Panc1 (cell line): Measurements from ENCODE around the gene FOCAD. TPM values are rescaled to one million over a fixed set of nuclear protein-coding genes. Genes with fewer than 3 reads are reported as not detected.

Experiments
- ATAC-seq: fragments of 200-7000 bp; cut with Tn5 transposase; 2 replicates; pipeline ENCODE4 v1.9.1; 2020; ENCODE audit warnings: mild to moderate bottlenecking, moderate library complexity
- BruUV-seq: library from RNA; stranded (reverse); fragments of 400-500 nt; replicated peaks from 2 replicates; lab custom pipeline; 2021; lab: Mats Ljungman, UMichigan
- CTCF ChIA-PET: fragments of 300-600 bp; sonication (Branson Sonifier 250); formaldehyde crosslinking; loops from one replicate; lab custom pipeline; 2022; ENCODE audit warnings: antibody characterized with exemption; lab: Charles Lee
- POLR2A ChIA-PET: fragments of 300-600 bp; sonication (Branson Sonifier 250); formaldehyde crosslinking; loops from one replicate; lab custom pipeline; 2022; ENCODE audit warnings: antibody characterized with exemption; lab: Charles Lee
- DNase-seq: peaks from one replicate; pipeline ENCODE4 v3.0.0-alpha.2; 2010; ENCODE audit warnings: low read depth, low spot score
- H3K27ac ChIP-seq: 2 replicates; pipeline ENCODE4 v1.5.1; 2011; ENCODE audit warnings: mild to moderate bottlenecking, low read length, inconsistent platforms
- H3K27me3 ChIP-seq: fragments of 200-500 bp; sonication (Bioruptor generic); 2 replicates; pipeline ENCODE4 v1.6.0; 2014; ENCODE audit warnings: low read length, inconsistent platforms; ENCODE audit not compliant: control insufficient read depth, insufficient read depth
- H3K36me3 ChIP-seq: fragments of 200-500 bp; sonication (Bioruptor generic); 2 replicates; pipeline ENCODE4 v1.5.1; 2014; ENCODE audit warnings: inconsistent platforms, mild to moderate bottlenecking, low read length, moderate library complexity; ENCODE audit not compliant: control insufficient read depth, insufficient read depth
- H3K4me1 ChIP-seq: 2 replicates; pipeline ENCODE4 v1.5.1; 2011; ENCODE audit warnings: inconsistent platforms, mild to moderate bottlenecking, low read length, moderate library complexity; ENCODE audit not compliant: control insufficient read depth, insufficient read depth
- H3K4me3 ChIP-seq, 2 experiments: 2 replicates each; pipeline ENCODE4 v1.5.1; 2011 to 2012; ENCODE audit warnings: low read depth in 2 of 2, low read length in 2 of 2, mild to moderate bottlenecking in 2 of 2, inconsistent platforms in 1 of 2, moderate library complexity in 1 of 2
- H3K9me3 ChIP-seq: fragments of 200-500 bp; sonication (Bioruptor generic); 2 replicates; pipeline ENCODE4 v1.5.1; 2014; ENCODE audit warnings: low read depth, mild to moderate bottlenecking, inconsistent platforms, low read length, moderate library complexity; ENCODE audit not compliant: control insufficient read depth, insufficient read depth
- POLR2AphosphoS5 ChIP-seq: IDR thresholded peaks from 2 replicates; pipeline ENCODE4 v1.6.1; 2012; ENCODE audit warnings: mild to moderate bottlenecking, low read depth, low read length, moderate library complexity
- SIN3A ChIP-seq: IDR thresholded peaks from 2 replicates; pipeline ENCODE4 v1.6.1; 2012; ENCODE audit warnings: low read depth, mild to moderate bottlenecking, low read length, moderate library complexity, borderline replicate concordance; ENCODE audit not compliant: insufficient read depth
- TCF7L2 ChIP-seq: IDR thresholded peaks from 2 replicates; pipeline ENCODE4 v1.6.1; 2011; ENCODE audit warnings: mild to moderate bottlenecking, low read depth, low read length, inconsistent platforms
- in situ Hi-C: cut with HindIII; loops from 2 replicates; pipeline ENCODE4 v1.10.0; 2016; ENCODE audit warnings: low sequenced_read_pairs, low pct_unique_long_range_greater_than_20kb
- intact Hi-C: fragments of 100-400 bp; cut with micrococcal nuclease; formaldehyde crosslinking; loops from one replicate; pipeline ENCODE4 v1.10.0; 2022; ENCODE audit not compliant: unreplicated experiment
- total RNA-seq: library from RNA; stranded (reverse); gene quantifications from one replicate; pipeline ENCODE4 v1.2.1, GENCODE V29; 2021; ENCODE audit not compliant: unreplicated experiment
- TF ChIP-seq, protein P1 (sequence below), 2 experiments: IDR thresholded peaks; 2 replicates each; pipeline ENCODE4 v1.6.1; 2011 to 2012; ENCODE audit warnings: low read depth in 2 of 2, control low read depth in 1 of 2, low read length in 1 of 2, mild to moderate bottlenecking in 1 of 2, moderate library complexity in 1 of 2; ENCODE audit not compliant: insufficient read depth in 1 of 2
- TF ChIP-seq, protein P2 (sequence below): fragments of 450-650 bp; IDR thresholded peaks from 2 replicates; pipeline ENCODE4 v1.5.1; 2017; ENCODE audit warnings: mild to moderate bottlenecking

Gene FOCAD
- total RNA-seq, 1 experiment from 2014 or later: 9.8 TPM

DNA sequence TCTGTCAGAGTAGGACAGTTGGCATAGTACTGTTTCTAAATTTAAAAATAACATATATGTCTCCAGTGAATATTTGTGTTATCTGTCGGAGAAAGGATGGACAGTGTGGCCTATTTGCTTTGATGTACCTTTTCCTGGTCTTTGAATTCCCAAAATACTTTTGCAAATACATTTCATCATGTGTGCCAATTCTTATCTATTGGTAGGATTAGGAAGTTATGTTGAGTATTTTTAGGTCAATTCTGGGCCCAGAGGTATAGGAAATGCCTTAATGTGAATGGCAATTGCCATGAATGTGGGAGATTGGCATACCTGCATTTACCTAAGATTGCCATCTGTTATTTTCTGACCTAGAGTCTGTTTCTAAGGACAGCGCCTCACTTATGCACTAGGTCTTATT lies 5.8 kb downstream of the FOCAD start:
- intact Hi-C loops: no loop called here
- BruUV-seq: no TSS peak
- no peaks in the 10 kb centered on the region for H3K27me3 ChIP-seq
- ChIA-PET CTCF (no interaction called here), POLR2A (no interaction called here)
- no peaks in the 10 kb centered on the region for H3K9me3 ChIP-seq
- in situ Hi-C loops: no loop called here
- no peaks in the 10 kb centered on the region for H3K36me3 ChIP-seq
- ATAC-seq: no peak
- no peak overlapping the region for H3K27ac ChIP-seq
- TF ChIP-seq SIN3A (no peak), TCF7L2 (no peak), POLR2AphosphoS5 (no peak)
- TF ChIP-seq, protein P1, sequence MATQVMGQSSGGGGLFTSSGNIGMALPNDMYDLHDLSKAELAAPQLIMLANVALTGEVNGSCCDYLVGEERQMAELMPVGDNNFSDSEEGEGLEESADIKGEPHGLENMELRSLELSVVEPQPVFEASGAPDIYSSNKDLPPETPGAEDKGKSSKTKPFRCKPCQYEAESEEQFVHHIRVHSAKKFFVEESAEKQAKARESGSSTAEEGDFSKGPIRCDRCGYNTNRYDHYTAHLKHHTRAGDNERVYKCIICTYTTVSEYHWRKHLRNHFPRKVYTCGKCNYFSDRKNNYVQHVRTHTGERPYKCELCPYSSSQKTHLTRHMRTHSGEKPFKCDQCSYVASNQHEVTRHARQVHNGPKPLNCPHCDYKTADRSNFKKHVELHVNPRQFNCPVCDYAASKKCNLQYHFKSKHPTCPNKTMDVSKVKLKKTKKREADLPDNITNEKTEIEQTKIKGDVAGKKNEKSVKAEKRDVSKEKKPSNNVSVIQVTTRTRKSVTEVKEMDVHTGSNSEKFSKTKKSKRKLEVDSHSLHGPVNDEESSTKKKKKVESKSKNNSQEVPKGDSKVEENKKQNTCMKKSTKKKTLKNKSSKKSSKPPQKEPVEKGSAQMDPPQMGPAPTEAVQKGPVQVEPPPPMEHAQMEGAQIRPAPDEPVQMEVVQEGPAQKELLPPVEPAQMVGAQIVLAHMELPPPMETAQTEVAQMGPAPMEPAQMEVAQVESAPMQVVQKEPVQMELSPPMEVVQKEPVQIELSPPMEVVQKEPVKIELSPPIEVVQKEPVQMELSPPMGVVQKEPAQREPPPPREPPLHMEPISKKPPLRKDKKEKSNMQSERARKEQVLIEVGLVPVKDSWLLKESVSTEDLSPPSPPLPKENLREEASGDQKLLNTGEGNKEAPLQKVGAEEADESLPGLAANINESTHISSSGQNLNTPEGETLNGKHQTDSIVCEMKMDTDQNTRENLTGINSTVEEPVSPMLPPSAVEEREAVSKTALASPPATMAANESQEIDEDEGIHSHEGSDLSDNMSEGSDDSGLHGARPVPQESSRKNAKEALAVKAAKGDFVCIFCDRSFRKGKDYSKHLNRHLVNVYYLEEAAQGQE (IDR thresholded peaks at IDR 0.05; ENCODE audit: insufficient read depth in 1 of 2, low read depth in 2 of 2, low read length in 1 of 2): no peak
- TF ChIP-seq, protein P2, sequence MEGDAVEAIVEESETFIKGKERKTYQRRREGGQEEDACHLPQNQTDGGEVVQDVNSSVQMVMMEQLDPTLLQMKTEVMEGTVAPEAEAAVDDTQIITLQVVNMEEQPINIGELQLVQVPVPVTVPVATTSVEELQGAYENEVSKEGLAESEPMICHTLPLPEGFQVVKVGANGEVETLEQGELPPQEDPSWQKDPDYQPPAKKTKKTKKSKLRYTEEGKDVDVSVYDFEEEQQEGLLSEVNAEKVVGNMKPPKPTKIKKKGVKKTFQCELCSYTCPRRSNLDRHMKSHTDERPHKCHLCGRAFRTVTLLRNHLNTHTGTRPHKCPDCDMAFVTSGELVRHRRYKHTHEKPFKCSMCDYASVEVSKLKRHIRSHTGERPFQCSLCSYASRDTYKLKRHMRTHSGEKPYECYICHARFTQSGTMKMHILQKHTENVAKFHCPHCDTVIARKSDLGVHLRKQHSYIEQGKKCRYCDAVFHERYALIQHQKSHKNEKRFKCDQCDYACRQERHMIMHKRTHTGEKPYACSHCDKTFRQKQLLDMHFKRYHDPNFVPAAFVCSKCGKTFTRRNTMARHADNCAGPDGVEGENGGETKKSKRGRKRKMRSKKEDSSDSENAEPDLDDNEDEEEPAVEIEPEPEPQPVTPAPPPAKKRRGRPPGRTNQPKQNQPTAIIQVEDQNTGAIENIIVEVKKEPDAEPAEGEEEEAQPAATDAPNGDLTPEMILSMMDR: no peak
- DNase-seq: no peak
- H3K4me1 ChIP-seq: no peaks in the 10 kb centered on the region
- no peak overlapping the region for H3K4me3 ChIP-seq

DNA sequence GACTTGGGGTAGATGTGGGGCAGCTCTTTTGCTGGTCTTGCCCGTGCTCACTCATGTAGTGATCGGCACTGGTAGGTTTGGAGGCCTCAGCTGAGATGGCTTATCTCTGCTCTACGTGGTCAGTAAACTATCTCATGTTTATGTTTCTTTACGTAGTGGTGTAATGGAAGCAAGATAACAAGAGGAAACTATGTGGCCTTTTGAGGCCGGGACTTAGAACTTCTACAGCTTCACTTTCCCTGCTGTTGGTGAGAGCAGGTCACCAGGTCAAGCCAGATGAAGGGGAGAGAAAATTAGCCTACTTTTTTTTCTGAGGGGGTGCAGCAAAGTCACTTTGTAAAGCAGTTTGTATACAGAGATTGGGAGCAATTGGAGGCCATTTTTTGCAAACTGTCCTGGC lies 8.5 kb downstream of the FOCAD start:
- in situ Hi-C loops (no loop called here), intact Hi-C loops (no loop called here)
- CTCF ChIA-PET: no interaction called here
- Histone ChIP-seq H3K9me3 (no peaks in the 10 kb centered on the region), H3K27me3 (no peaks in the 10 kb centered on the region), H3K36me3 (no peaks in the 10 kb centered on the region), H3K27ac (no peak overlapping the region), H3K4me3 (no peak overlapping the region), H3K4me1 (no peaks in the 10 kb centered on the region)
- TF ChIP-seq TCF7L2: no peak
- TF ChIP-seq SIN3A: no peak
- ATAC-seq (no peak), DNase-seq (no peak)
- BruUV-seq: no TSS peak
- POLR2A ChIA-PET: no interaction called here

DNA sequence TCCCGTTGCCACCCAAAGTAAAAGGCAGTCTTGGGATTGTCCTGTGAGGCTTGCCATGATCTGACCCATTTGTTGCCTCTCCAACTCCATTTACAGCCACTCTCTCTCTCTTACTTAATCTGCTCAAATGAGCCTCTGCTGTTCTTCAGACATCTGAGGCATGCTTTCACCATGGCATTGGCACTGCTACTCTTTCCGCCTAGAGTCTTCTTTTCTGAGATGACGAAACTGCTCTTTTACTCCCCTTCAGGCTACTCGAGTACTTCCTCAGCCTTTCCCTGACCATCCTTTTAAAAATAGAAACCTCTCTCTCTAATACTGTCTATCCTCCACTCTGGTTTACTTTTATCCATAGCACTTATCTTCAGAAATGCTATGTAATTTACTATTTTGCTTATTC lies 9.0 kb downstream of the FOCAD start:
- intact Hi-C loops (no loop called here), in situ Hi-C loops (no loop called here)
- Histone ChIP-seq H3K4me1 (no peaks in the 10 kb centered on the region), H3K36me3 (no peaks in the 10 kb centered on the region), H3K27ac (no peak overlapping the region), H3K27me3 (no peaks in the 10 kb centered on the region), H3K9me3 (no peaks in the 10 kb centered on the region), H3K4me3 (no peak overlapping the region)
- ChIA-PET POLR2A (no interaction called here), CTCF (no interaction called here)
- no peak for ATAC-seq
- TF ChIP-seq TCF7L2 (no peak), POLR2AphosphoS5 (no peak), SIN3A (no peak)
- TF ChIP-seq, protein P1 (IDR thresholded peaks at IDR 0.05; ENCODE audit: insufficient read depth in 1 of 2, low read depth in 2 of 2, low read length in 1 of 2): no peak
- TF ChIP-seq, protein P2: no peak
- DNase-seq: no peak
- no TSS peak for BruUV-seq
